ENCODE results near the gene INPP5J. TPM values are rescaled to one million over a fixed set of nuclear protein-coding genes. Genes with fewer than 3 reads are reported as not detected.

Gene INPP5J
- total and polyA plus RNA-seq, 9 donors = 0.63 to 3.1 (median 1.1) TPM

DNA sequence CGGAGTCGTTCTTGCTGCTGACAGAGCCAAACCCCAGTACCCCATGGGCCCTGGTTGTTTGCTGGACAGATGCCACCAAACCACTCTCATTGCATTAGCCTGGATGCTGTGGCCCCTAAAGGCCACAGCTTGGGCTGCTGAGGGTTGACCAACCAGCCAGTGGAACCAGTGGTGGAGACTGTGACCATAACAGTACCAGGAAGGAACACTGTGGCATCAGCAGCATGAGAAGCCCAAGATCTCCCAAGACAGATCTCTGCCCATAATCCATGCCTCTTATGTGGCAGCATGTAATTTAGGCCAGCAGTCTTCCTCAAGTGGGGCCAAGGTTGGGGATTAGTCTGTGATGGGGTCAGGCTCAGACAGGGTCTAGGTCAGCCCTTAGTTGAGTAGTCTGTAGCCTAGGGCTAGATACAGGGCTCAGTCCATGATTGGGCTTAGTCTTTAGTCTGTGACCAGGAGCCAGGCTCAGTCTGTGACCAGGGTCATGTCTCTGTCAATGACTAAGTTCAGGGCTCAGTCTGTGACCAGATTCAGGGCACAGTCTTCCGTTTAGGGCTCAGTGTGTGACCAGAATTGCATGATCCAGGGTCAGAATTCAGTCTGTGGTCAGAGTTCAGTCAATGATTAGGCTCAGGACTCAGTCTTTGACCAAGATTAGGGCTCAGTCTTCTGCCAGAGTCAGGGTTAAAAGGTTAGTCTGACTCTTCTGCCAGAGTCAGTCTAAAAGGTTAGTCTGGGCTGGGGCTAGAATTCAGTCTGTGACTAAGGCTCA, 4.5 kb upstream of the INPP5J start:
- no peak for DNase-seq
- Histone ChIP-seq H3K4me3 (no peak overlapping the region), H3K27me3 (no peaks in the 10 kb centered on the region), H3K9me3 (no peaks in the 10 kb centered on the region), H3K27ac (no peak overlapping the region), H3K4me1 (ENCODE audit: insufficient read depth) (peaks cover 3% of the 10 kb centered on the region), H3K36me3 (no peaks in the 10 kb centered on the region)
- 89 to 96% (median 91%) methylated on average over 3 of the region's 3 CpGs for WGBS, 3 donors
- TF ChIP-seq, protein P1, sequence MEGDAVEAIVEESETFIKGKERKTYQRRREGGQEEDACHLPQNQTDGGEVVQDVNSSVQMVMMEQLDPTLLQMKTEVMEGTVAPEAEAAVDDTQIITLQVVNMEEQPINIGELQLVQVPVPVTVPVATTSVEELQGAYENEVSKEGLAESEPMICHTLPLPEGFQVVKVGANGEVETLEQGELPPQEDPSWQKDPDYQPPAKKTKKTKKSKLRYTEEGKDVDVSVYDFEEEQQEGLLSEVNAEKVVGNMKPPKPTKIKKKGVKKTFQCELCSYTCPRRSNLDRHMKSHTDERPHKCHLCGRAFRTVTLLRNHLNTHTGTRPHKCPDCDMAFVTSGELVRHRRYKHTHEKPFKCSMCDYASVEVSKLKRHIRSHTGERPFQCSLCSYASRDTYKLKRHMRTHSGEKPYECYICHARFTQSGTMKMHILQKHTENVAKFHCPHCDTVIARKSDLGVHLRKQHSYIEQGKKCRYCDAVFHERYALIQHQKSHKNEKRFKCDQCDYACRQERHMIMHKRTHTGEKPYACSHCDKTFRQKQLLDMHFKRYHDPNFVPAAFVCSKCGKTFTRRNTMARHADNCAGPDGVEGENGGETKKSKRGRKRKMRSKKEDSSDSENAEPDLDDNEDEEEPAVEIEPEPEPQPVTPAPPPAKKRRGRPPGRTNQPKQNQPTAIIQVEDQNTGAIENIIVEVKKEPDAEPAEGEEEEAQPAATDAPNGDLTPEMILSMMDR (IDR thresholded peaks at IDR 0.05) = no peak
- TF ChIP-seq POLR2A (IDR thresholded peaks at IDR 0.05) = no peak
- no peak for TF ChIP-seq EP300 (IDR thresholded peaks at IDR 0.05)
- intact Hi-C loops (cut with DNase I) = no loop called here

DNA sequence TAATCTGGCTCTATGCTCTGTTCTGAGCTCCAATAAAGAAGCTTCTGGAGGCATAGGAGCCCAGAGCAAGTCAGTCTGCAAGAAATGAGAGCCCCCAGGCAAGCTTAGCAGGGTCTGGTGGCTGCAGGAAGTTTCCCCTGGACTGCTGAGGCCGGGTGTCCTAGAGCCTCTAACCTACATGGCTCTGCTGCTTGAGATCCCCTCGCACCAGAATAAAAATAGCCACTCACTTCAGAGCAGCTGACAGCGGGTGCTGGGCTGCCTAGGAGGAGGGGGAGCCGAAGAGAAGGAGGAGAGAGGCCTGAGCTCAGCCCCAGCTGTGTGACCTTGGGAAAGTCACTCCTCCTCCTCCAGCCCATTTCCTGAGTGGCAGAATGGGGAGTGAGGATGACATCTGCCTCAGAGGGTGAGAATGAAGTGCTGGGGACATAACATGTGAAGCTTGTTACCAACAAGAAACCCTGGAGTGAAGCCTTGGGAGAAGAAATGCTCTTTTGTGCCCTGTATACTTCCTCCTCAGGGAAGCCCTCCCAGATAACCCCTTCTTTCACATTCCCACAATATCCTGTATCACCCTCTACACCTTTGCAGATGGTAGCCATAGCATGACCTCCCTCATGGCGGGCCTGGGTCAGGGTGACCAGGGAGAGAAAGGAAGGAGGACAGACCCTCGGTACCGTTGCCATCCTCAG, 3.6 kb upstream of the INPP5J start:
- Histone ChIP-seq H3K36me3 (no peaks in the 10 kb centered on the region), H3K4me1 (ENCODE audit: insufficient read depth) (peaks cover 3% of the 10 kb centered on the region), H3K27ac (no peak overlapping the region), H3K4me3 (no peak overlapping the region), H3K27me3 (no peaks in the 10 kb centered on the region), H3K9me3 (no peaks in the 10 kb centered on the region)
- no peak for DNase-seq
- TF ChIP-seq POLR2A (IDR thresholded peaks at IDR 0.05) (no peak), EP300 (IDR thresholded peaks at IDR 0.05) (no peak)
- TF ChIP-seq, protein P1 (IDR thresholded peaks at IDR 0.05) = no peak
- WGBS, 3 donors = 23 to 43% (median 38%) methylated on average over 7 of the region's 7 CpGs
- intact Hi-C loops (cut with DNase I) = no loop called here

DNA sequence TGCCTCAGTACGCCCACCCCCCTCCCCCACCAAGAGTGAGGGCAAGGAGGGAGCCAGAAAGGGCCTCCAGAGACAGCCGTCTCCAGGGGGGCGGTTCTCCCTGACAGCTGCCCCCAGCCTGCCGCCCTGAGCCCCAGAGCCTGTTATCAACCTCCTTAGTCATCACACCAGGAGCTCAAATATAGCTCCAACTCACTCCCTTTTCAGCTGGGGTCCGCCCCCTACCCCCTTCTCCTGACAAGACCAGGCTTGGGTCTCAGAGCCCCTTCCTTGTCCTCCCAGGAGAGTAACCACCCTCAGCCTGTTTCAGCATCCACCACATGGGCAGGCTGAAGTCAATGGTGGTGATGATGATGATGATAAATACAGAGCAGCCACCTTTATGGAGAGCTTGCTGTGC, 2.5 kb upstream of the INPP5J start:
- Histone ChIP-seq H3K36me3 (no peaks in the 10 kb centered on the region), H3K9me3 (no peaks in the 10 kb centered on the region), H3K27ac (no peak overlapping the region), H3K27me3 (no peaks in the 10 kb centered on the region), H3K4me3 (no peak overlapping the region), H3K4me1 (ENCODE audit: insufficient read depth) (peaks cover 3% of the 10 kb centered on the region)
- intact Hi-C loops (cut with DNase I) = no loop called here
- 39 to 55% (median 44%) methylated on average over 5 of the region's 5 CpGs for WGBS, 3 donors
- no peak for TF ChIP-seq POLR2A (IDR thresholded peaks at IDR 0.05)
- TF ChIP-seq, protein P1 (IDR thresholded peaks at IDR 0.05) = no peak
- no peak for TF ChIP-seq EP300 (IDR thresholded peaks at IDR 0.05)
- DNase-seq = no peak

DNA sequence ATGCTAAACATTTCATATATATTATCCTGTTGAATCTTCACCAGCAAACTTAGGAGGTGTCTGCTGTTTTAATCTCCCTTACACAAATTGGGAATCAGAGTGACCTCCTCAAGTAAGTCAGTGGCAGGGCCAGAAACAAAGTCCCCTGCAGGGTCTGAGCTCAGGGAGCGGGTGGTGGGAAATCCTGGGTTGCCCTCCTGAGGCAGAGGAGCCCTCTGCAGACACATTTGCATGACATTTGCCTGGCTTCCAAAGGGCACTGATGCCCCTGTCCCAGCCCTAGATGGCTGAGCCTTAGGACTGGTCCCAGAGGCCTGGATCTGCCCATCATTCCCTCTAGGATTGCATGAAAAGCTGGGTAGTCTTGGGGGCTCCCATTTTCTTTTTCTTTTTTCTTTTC, 2.1 kb upstream of the INPP5J start:
- H3K4me1 ChIP-seq (ENCODE audit: insufficient read depth) = peaks cover 3% of the 10 kb centered on the region
- TF ChIP-seq EP300 (IDR thresholded peaks at IDR 0.05) = no peak
- TF ChIP-seq, protein P1 (IDR thresholded peaks at IDR 0.05) = no peak
- TF ChIP-seq POLR2A (IDR thresholded peaks at IDR 0.05) = no peak
- no peaks in the 10 kb centered on the region for H3K36me3 ChIP-seq
- no peaks in the 10 kb centered on the region for H3K27me3 ChIP-seq
- no peak overlapping the region for H3K4me3 ChIP-seq
- DNase-seq = no peak
- no peaks in the 10 kb centered on the region for H3K9me3 ChIP-seq
- intact Hi-C loops (cut with DNase I) = no loop called here
- 91 to 98% (median 96%) methylated on average over 1 of the region's 1 CpG for WGBS, 3 donors
- no peak overlapping the region for H3K27ac ChIP-seq

Data from ovary (tissue), 9 donors.